HepG2 (cell line): ENCODE data around the gene SPRED2. TPM values are rescaled to one million over a fixed set of nuclear protein-coding genes. Genes with fewer than 3 reads are reported as not detected.

Source experiments
- NFRKB ChIP-seq: fragments of 450-650 bp; IDR thresholded peaks from 2 replicates; pipeline ENCODE4 v1.6.1; 2017
- PAF1 ChIP-seq: IDR thresholded peaks from 2 replicates; pipeline ENCODE4 v1.6.1; 2016; ENCODE audit warnings: missing genetic modification reagents, missing compliant biosample characterization
- POLR2G ChIP-seq: fragments of 200-400 bp; formaldehyde crosslinking; IDR thresholded peaks from 2 replicates; pipeline ENCODE4 v1.6.1; 2018; ENCODE audit warnings: mild to moderate bottlenecking, low read depth, low read length, moderate library complexity
- PRMT3 ChIP-seq: sonication (generic); formaldehyde crosslinking; IDR thresholded peaks from 2 replicates; pipeline ENCODE4 v1.8.1; 2022; ENCODE audit warnings: low read depth, mild to moderate bottlenecking, moderate library complexity, missing genetic modification reagents, borderline replicate concordance
- SOX13 ChIP-seq, 3 experiments: fragments of 450-650 bp in 1 of 3; sonication (generic) in 1 of 3; formaldehyde crosslinking in 1 of 3; IDR thresholded peaks in 2 of 3; conservative IDR thresholded peaks in 1 of 3; 2 replicates each; pipeline versions ENCODE4 v1.5.0 to v1.6.1; 2016 to 2020; ENCODE audit warnings: antibody characterized with exemption in 1 of 3, mild to moderate bottlenecking in 1 of 3, missing compliant biosample characterization in 1 of 3, missing genetic modification reagents in 1 of 3, moderate library complexity in 1 of 3
- SRSF9 ChIP-seq: fragments of 200-400 bp; formaldehyde crosslinking; IDR thresholded peaks from 2 replicates; pipeline ENCODE4 v1.6.1; 2018; ENCODE audit warnings: borderline replicate concordance, mild to moderate bottlenecking, low read depth, low read length; ENCODE audit not compliant: insufficient read depth, poor library complexity, severe bottlenecking
- ZBTB43 ChIP-seq: sonication (generic); formaldehyde crosslinking; conservative IDR thresholded peaks from 2 replicates; pipeline ENCODE4 v1.4.0; 2020; ENCODE audit warnings: missing genetic modification reagents
- ZNF354B ChIP-seq: sonication (generic); formaldehyde crosslinking; IDR thresholded peaks from 2 replicates; pipeline ENCODE4 v1.8.0; 2022; ENCODE audit warnings: mild to moderate bottlenecking, missing genetic modification reagents
- ZNF574 ChIP-seq: sonication (generic); formaldehyde crosslinking; IDR thresholded peaks from 2 replicates; pipeline ENCODE4 v1.4.0; 2020; ENCODE audit warnings: missing genetic modification reagents
- ZNF709 ChIP-seq: sonication (generic); formaldehyde crosslinking; IDR thresholded peaks from 2 replicates; pipeline ENCODE4 v1.5.0; 2020; ENCODE audit warnings: mild to moderate bottlenecking, missing genetic modification reagents
- polyA plus RNA-seq, 8 experiments: library from polyadenylated mRNA; depleted of rRNA in 3 of 8; stranded (reverse) in 7 of 8; unstranded in 1 of 8; fragments of >200 nt; fragmentation: Illumina TruSeq in 4 of 8; extraction: Trizol in 4 of 8; gene quantifications; 2 replicates each; pipeline versions ENCODE4 v1.2.1 to v1.2.3, GENCODE V29; 2011 to 2016; ENCODE audit warnings: low read depth in 4 of 8, missing spikeins in 1 of 8, mixed read lengths in 1 of 8; ENCODE audit not compliant: insufficient read depth in 1 of 8
- total RNA-seq, 5 experiments: library from RNA; depleted of rRNA; stranded (reverse); fragments of >200 nt; fragmentation: Illumina TruSeq; extraction: Trizol; gene quantifications; 2 replicates each; pipeline ENCODE4 v1.2.3, GENCODE V29; 2016; ENCODE audit warnings: low read depth in 1 of 5
- TF ChIP-seq, protein P1 (sequence below): sonication (generic); formaldehyde crosslinking; IDR thresholded peaks from 2 replicates; pipeline ENCODE4; 2020; ENCODE audit warnings: missing genetic modification reagents, mild to moderate bottlenecking, borderline replicate concordance
- TF ChIP-seq, protein P2 (sequence below): sonication (generic); formaldehyde crosslinking; IDR thresholded peaks from 2 replicates; pipeline ENCODE4 v1.5.0; 2020; ENCODE audit warnings: mild to moderate bottlenecking, missing genetic modification reagents, moderate library complexity
- TF ChIP-seq, protein P3 (sequence below): sonication (generic); formaldehyde crosslinking; IDR thresholded peaks from 2 replicates; pipeline ENCODE4 v1.5.1; 2020; ENCODE audit warnings: missing genetic modification reagents, mild to moderate bottlenecking, borderline replicate concordance

The SPRED2 gene
- total and polyA plus RNA-seq, 2 of the 13 experiments (the other 11 are each of a cell fraction or from before 2014, with no cell fraction given) = 13.0 to 37.0 TPM

DNA sequence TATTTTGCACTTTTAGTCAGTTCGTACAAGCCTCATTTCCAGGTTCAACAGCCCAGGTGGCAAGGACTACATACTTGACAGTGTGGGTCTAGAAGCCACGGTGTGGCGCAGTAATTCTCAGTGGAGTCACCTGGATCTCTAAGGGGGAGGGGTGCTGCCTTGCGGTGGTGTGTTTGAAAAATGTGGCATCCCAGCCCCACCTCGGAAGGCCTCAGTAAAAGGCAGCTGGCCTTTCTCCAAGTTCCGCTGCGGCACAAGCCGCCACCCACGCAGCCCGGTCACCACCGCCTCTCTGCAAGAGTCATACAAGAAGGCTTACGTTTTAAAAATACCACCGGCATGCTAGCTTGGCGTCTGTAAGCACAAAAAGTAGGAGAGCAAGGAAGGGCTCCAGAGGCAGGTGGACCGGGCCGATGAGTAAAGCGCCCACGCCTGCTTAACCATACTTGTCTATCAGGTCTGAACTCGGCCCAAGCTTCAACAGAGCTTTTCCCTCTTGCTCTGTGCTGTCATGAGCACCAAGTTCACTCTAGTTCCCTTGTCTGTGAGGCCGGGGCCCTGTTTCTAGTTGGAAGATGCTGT is 49.5 kb downstream of the SPRED2 start (continued):
- no peak for TF ChIP-seq ZBTB43 (CRISPR knock-in tag)
- no peak for TF ChIP-seq SRSF9
- no peak for TF ChIP-seq ZNF709
- no peak for TF ChIP-seq POLR2G
- TF ChIP-seq, protein P1, sequence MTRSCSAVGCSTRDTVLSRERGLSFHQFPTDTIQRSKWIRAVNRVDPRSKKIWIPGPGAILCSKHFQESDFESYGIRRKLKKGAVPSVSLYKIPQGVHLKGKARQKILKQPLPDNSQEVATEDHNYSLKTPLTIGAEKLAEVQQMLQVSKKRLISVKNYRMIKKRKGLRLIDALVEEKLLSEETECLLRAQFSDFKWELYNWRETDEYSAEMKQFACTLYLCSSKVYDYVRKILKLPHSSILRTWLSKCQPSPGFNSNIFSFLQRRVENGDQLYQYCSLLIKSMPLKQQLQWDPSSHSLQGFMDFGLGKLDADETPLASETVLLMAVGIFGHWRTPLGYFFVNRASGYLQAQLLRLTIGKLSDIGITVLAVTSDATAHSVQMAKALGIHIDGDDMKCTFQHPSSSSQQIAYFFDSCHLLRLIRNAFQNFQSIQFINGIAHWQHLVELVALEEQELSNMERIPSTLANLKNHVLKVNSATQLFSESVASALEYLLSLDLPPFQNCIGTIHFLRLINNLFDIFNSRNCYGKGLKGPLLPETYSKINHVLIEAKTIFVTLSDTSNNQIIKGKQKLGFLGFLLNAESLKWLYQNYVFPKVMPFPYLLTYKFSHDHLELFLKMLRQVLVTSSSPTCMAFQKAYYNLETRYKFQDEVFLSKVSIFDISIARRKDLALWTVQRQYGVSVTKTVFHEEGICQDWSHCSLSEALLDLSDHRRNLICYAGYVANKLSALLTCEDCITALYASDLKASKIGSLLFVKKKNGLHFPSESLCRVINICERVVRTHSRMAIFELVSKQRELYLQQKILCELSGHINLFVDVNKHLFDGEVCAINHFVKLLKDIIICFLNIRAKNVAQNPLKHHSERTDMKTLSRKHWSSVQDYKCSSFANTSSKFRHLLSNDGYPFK = peak; percentile 40; the same call in 1 of the 2 replicates
- TF ChIP-seq PAF1 (CRISPR knock-in tag) = no peak
- TF ChIP-seq PRMT3 (CRISPR knock-in tag) = no peak
- TF ChIP-seq NFRKB = no peak
- TF ChIP-seq ZNF354B = no peak
- TF ChIP-seq, protein P2, sequence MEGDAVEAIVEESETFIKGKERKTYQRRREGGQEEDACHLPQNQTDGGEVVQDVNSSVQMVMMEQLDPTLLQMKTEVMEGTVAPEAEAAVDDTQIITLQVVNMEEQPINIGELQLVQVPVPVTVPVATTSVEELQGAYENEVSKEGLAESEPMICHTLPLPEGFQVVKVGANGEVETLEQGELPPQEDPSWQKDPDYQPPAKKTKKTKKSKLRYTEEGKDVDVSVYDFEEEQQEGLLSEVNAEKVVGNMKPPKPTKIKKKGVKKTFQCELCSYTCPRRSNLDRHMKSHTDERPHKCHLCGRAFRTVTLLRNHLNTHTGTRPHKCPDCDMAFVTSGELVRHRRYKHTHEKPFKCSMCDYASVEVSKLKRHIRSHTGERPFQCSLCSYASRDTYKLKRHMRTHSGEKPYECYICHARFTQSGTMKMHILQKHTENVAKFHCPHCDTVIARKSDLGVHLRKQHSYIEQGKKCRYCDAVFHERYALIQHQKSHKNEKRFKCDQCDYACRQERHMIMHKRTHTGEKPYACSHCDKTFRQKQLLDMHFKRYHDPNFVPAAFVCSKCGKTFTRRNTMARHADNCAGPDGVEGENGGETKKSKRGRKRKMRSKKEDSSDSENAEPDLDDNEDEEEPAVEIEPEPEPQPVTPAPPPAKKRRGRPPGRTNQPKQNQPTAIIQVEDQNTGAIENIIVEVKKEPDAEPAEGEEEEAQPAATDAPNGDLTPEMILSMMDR = peak; percentile 70
- TF ChIP-seq SOX13 (IDR thresholded peaks at IDR 0.05) = no peak
- peak; percentile 40 to 49; a peak in 1 of 4 replicates for TF ChIP-seq SOX13 (CRISPR knock-in tag; conservative IDR thresholded peaks at IDR 0.05 in 1 of 2, IDR thresholded peaks at IDR 0.05 in 1 of 2)
- TF ChIP-seq, protein P3, sequence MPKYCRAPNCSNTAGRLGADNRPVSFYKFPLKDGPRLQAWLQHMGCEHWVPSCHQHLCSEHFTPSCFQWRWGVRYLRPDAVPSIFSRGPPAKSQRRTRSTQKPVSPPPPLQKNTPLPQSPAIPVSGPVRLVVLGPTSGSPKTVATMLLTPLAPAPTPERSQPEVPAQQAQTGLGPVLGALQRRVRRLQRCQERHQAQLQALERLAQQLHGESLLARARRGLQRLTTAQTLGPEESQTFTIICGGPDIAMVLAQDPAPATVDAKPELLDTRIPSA (CRISPR knock-in tag) = no peak
- TF ChIP-seq ZNF574 (CRISPR knock-in tag) = peak; percentile 66
